ENCODE measurements around the gene CTNNAL1. TPM values are rescaled to one million over a fixed set of nuclear protein-coding genes. Genes with fewer than 3 reads are reported as not detected.

The CTNNAL1 gene
- total and polyA plus RNA-seq, 5 experiments from 2014 or later, result 0.15 to 4.4 (median 2.3) TPM

GRCh38 chr9:109020113-109020512 is 6.8 kb upstream of the CTNNAL1 start:
- no peaks in the 10 kb centered on the region for H3K9me3 Mint-ChIP-seq
- POLR2A ChIA-PET, result no interaction called here
- peak overlapping the region in 2 of 10 donors; percentile 37 to 68 for H3K27ac Mint-ChIP-seq
- no peaks in the 10 kb centered on the region for H3K27me3 Mint-ChIP-seq
- H3K4me1 Mint-ChIP-seq, result peaks cover 5 to 13% (median 7%) of the 10 kb centered on the region in 4 donors
- no peak for ATAC-seq
- no peak overlapping the region for H3K4me3 Mint-ChIP-seq
- peaks cover 0 to 35% (median 6%) of the 10 kb centered on the region in 3 donors for H3K36me3 Mint-ChIP-seq
- DNase-seq, result no peak

- POLR2A ChIA-PET, result no interaction called here
- Mint-ChIP-seq H3K4me1 (peaks cover 2 to 6% (median 4%) of the 10 kb centered on the region in 4 donors), H3K9me3 (no peaks in the 10 kb centered on the region)
These were observed 6.1 kb upstream of the CTNNAL1 start for GRCh38 chr9:109019420-109019819.

GRCh38 chr9:109017493-109017892 is 4.2 kb upstream of the CTNNAL1 start:
- Mint-ChIP-seq H3K36me3 (peaks cover 0 to 23% (median 6%) of the 10 kb centered on the region in 3 donors), H3K4me1 (peaks cover 4 to 13% (median 11%) of the 10 kb centered on the region in 4 donors), H3K27ac (peak overlapping the region in 3 of 10 donors; percentile 24 to 76 (median 69)), H3K4me3 (no peak overlapping the region), H3K27me3 (peaks cover 0 to under 1% (median 0%) of the 10 kb centered on the region in 5 donors), H3K9me3 (no peaks in the 10 kb centered on the region)
- no peak for ATAC-seq
- POLR2A ChIA-PET, result no interaction called here
- DNase-seq, result no peak

More at GRCh38 chr9:109019420-109019819, 6.1 kb upstream of the CTNNAL1 start:
- H3K27ac Mint-ChIP-seq, result peak overlapping the region in 1 of 10 donors; percentile 25
- peak overlapping the region in 1 of 10 donors; percentile 18 for H3K4me3 Mint-ChIP-seq
- no peaks in the 10 kb centered on the region for H3K27me3 Mint-ChIP-seq
- ATAC-seq (no peak), DNase-seq (no peak)
- peaks cover 0 to 28% (median 6%) of the 10 kb centered on the region in 3 donors for H3K36me3 Mint-ChIP-seq

- Mint-ChIP-seq H3K36me3 (peaks cover 0 to 23% (median 6%) of the 10 kb centered on the region in 3 donors), H3K27me3 (peaks cover 0 to 2% (median 0%) of the 10 kb centered on the region in 5 donors), H3K27ac (peak overlapping the region in 1 of 10 donors; percentile 11), H3K4me3 (no peak overlapping the region), H3K4me1 (peaks cover 8 to 18% (median 15%) of the 10 kb centered on the region in 4 donors), H3K9me3 (no peaks in the 10 kb centered on the region)
- no peak for ATAC-seq
- POLR2A ChIA-PET, result no interaction called here
- no peak for DNase-seq
These were observed 3.8 kb upstream of the CTNNAL1 start for GRCh38 chr9:109017061-109017460.

- no peaks in the 10 kb centered on the region for H3K9me3 Mint-ChIP-seq
- POLR2A ChIA-PET, result interaction anchor here (1.0 kb wide), 1 partner anchor 81 kb away, joined by 3 read pairs; no protein-coding TSS in a partner anchor
- H3K27me3 Mint-ChIP-seq, result peaks cover 0 to 2% (median 0%) of the 10 kb centered on the region in 5 donors
- ATAC-seq (no peak), DNase-seq (no peak)
- H3K27ac Mint-ChIP-seq, result peak overlapping the region in 5 of 10 donors; percentile 1 to 69 (median 11)
- H3K36me3 Mint-ChIP-seq, result peaks cover 0 to 21% (median 6%) of the 10 kb centered on the region in 3 donors
- no peak overlapping the region for H3K4me3 Mint-ChIP-seq
- H3K4me1 Mint-ChIP-seq, result peaks cover 9 to 27% (median 22%) of the 10 kb centered on the region in 4 donors
These were observed 2.8 kb upstream of the CTNNAL1 start for GRCh38 chr9:109016132-109016531.

- Mint-ChIP-seq H3K27ac (peak overlapping the region; percentile 37 to 95 (median 86)), H3K9me3 (no peaks in the 10 kb centered on the region)
These were observed 1.4 kb upstream of the CTNNAL1 start for GRCh38 chr9:109014608-109015280.

GRCh38 chr9:109013679-109014607 is 644 bp upstream of the CTNNAL1 start:
- peaks cover 0 to 4% (median under 1%) of the 10 kb centered on the region in 3 donors for H3K36me3 Mint-ChIP-seq
- peaks cover 0 to 9% (median 1%) of the 10 kb centered on the region in 5 donors for H3K27me3 Mint-ChIP-seq
- H3K4me1 Mint-ChIP-seq, result peaks cover 9 to 37% (median 22%) of the 10 kb centered on the region in 4 donors
- ATAC-seq (no peak), DNase-seq (peak in 2 of 10 donors; percentile 7 to 11)
- H3K27ac Mint-ChIP-seq, result peak overlapping the region; percentile 62 to 96 (median 90)
- peak overlapping the region; percentile 85 to 98 (median 91) for H3K4me3 Mint-ChIP-seq
- POLR2A ChIA-PET, result interaction anchor here (0.6 to 1.0 kb wide), 3 partner anchors 82 to 144 kb away, joined by 3 to 5 read pairs (median 3); partner anchors contain the start of gene TMEM245
- H3K9me3 Mint-ChIP-seq, result no peaks in the 10 kb centered on the region

More at GRCh38 chr9:109014608-109015280, 1.4 kb upstream of the CTNNAL1 start:
- Mint-ChIP-seq H3K4me1 (peaks cover 9 to 37% (median 22%) of the 10 kb centered on the region in 4 donors), H3K27me3 (peaks cover 0 to 2% (median under 1%) of the 10 kb centered on the region in 5 donors), H3K4me3 (peak overlapping the region in 8 of 10 donors; percentile 3 to 94 (median 91)), H3K36me3 (peaks cover 0 to 9% (median 5%) of the 10 kb centered on the region in 3 donors)
- ATAC-seq (no peak), DNase-seq (peak in 2 of 10 donors; percentile 1 to 2)
- POLR2A ChIA-PET, result no interaction called here

- DNase-seq, result peak in 6 of 10 donors; percentile 4 to 28 (median 25)
- H3K9me3 Mint-ChIP-seq, result no peaks in the 10 kb centered on the region
- peaks cover 0 to 4% (median 2%) of the 10 kb centered on the region in 3 donors for H3K36me3 Mint-ChIP-seq
- POLR2A ChIA-PET, result no interaction called here
- ATAC-seq, result no peak
- H3K4me1 Mint-ChIP-seq, result peaks cover 9 to 37% (median 22%) of the 10 kb centered on the region in 4 donors
- peaks cover 0 to 15% (median 4%) of the 10 kb centered on the region in 5 donors for H3K27me3 Mint-ChIP-seq
- H3K27ac Mint-ChIP-seq, result peak overlapping the region; percentile 85 to 97 (median 89)
- H3K4me3 Mint-ChIP-seq, result peak overlapping the region; percentile 88 to 100 (median 97)
These were observed 1.1 kb downstream of the CTNNAL1 start for GRCh38 chr9:109012009-109012875.

GRCh38 chr9:109011231-109011671 is 2.0 kb downstream of the CTNNAL1 start:
- Mint-ChIP-seq H3K36me3 (peaks cover 0 to 4% (median 2%) of the 10 kb centered on the region in 3 donors), H3K9me3 (no peaks in the 10 kb centered on the region), H3K4me3 (peak overlapping the region in 4 of 10 donors; percentile 3 to 100 (median 98)), H3K4me1 (peaks cover 9 to 34% (median 22%) of the 10 kb centered on the region in 4 donors), H3K27ac (peak overlapping the region in 1 of 10 donors; percentile 34), H3K27me3 (peaks cover 0 to 25% (median 4%) of the 10 kb centered on the region in 5 donors)
- ATAC-seq, result no peak
- DNase-seq, result no peak
- POLR2A ChIA-PET, result no interaction called here

GRCh38 chr9:109010746-109011145 is 2.6 kb downstream of the CTNNAL1 start:
- peaks cover 0 to 28% (median 4%) of the 10 kb centered on the region in 5 donors for H3K27me3 Mint-ChIP-seq
- H3K9me3 Mint-ChIP-seq, result no peaks in the 10 kb centered on the region
- peak in 5 of 10 donors; percentile 2 to 23 (median 9) for DNase-seq
- H3K4me1 Mint-ChIP-seq, result peaks cover 9 to 32% (median 22%) of the 10 kb centered on the region in 4 donors
- peaks cover 0 to 4% (median 2%) of the 10 kb centered on the region in 3 donors for H3K36me3 Mint-ChIP-seq
- H3K27ac Mint-ChIP-seq, result peak overlapping the region in 2 of 10 donors; percentile 34 to 58
- no peak for ATAC-seq
- POLR2A ChIA-PET, result no interaction called here
- H3K4me3 Mint-ChIP-seq, result peak overlapping the region in 4 of 10 donors; percentile 7 to 61 (median 46)

- no peak overlapping the region for H3K4me3 Mint-ChIP-seq
- DNase-seq (no peak), ATAC-seq (no peak)
- POLR2A ChIA-PET, result no interaction called here
- H3K4me1 Mint-ChIP-seq, result peaks cover 2 to 7% (median 4%) of the 10 kb centered on the region in 4 donors
- peaks cover 0 to 29% (median 12%) of the 10 kb centered on the region in 9 donors for H3K9me3 Mint-ChIP-seq
- H3K27me3 Mint-ChIP-seq, result peaks cover 0 to 28% (median 4%) of the 10 kb centered on the region in 5 donors
- peaks cover 2 to 22% (median 19%) of the 10 kb centered on the region in 3 donors for H3K36me3 Mint-ChIP-seq
- H3K27ac Mint-ChIP-seq, result no peak overlapping the region
These were observed 7.6 kb downstream of the CTNNAL1 start for GRCh38 chr9:109005678-109006077.

All from naive thymus-derived CD8-positive, alpha-beta T cell (primary cell).